SK-N-SH (cell line): ENCODE measurements around the gene OGFOD1. TPM values are rescaled to one million over a fixed set of nuclear protein-coding genes. Genes with fewer than 3 reads are reported as not detected.

Experiments
- CTCF ChIA-PET: fragments of 300-600, 350-600 bp; formaldehyde crosslinking; extraction: SDS; loops from one replicate; lab custom pipeline; 2021; lab: Yijun Ruan, JAX
- POLR2A ChIA-PET: fragments of 350-600 bp; sonication (Branson Sonifier 250); formaldehyde crosslinking; extraction: SDS; loops from one replicate; lab custom pipeline; 2020; ENCODE audit warnings: antibody characterized with exemption, inconsistent platforms; lab: Yijun Ruan, JAX
- DNase-seq: peaks from one replicate; pipeline ENCODE4 v3.0.0; 2012
- H2AFZ ChIP-seq: fragments of 200-600 bp; sonication (generic); 2 replicates; pipeline ENCODE4 v1.8.1; 2016; ENCODE audit warnings: antibody characterized with exemption, mild to moderate bottlenecking, low read depth
- H3F3A ChIP-seq: fragments of 200-600 bp; sonication (generic); replicated peaks from 2 replicates; pipeline ENCODE3; 2016; ENCODE audit warnings: antibody characterized with exemption, mild to moderate bottlenecking; ENCODE audit not compliant: insufficient read depth
- H3K27ac ChIP-seq, 2 experiments: fragments of 200-500 bp in 1 of 2; fragments of 200-600 bp in 1 of 2; sonication (Bioruptor generic) in 1 of 2; sonication (generic), shearing (Covaris generic) in 1 of 2; 2 replicates each; pipeline versions ENCODE4 v1.5.1 to v1.6.1; 2014 to 2016; ENCODE audit warnings: low read depth in 2 of 2, inconsistent platforms in 1 of 2, low read length in 1 of 2, mild to moderate bottlenecking in 1 of 2, mixed read lengths in 1 of 2
- H3K27me3 ChIP-seq: fragments of 200-600 bp; sonication (generic), shearing (Covaris generic); 2 replicates; pipeline ENCODE4 v1.6.1; 2016; ENCODE audit warnings: mixed run types; ENCODE audit not compliant: insufficient read depth
- H3K36me3 ChIP-seq, 2 experiments: fragments of 200-500 bp in 1 of 2; fragments of 200-600 bp in 1 of 2; sonication (Bioruptor generic) in 1 of 2; sonication (generic) in 1 of 2; replicated peaks in 1 of 2; 2 replicates each; pipeline versions ENCODE3 to v1.5.1; 2014 to 2016; ENCODE audit warnings: low read length in 1 of 2, mild to moderate bottlenecking in 1 of 2; ENCODE audit not compliant: insufficient read depth in 2 of 2, control insufficient read depth in 1 of 2
- H3K4me1 ChIP-seq, 2 experiments: fragments of 200-500 bp in 1 of 2; fragments of 200-600 bp in 1 of 2; sonication (Bioruptor generic) in 1 of 2; sonication (generic), shearing (Covaris generic) in 1 of 2; 2 replicates each; pipeline versions ENCODE4 v1.5.1 to v1.6.1; 2014 to 2016; ENCODE audit warnings: low read depth in 1 of 2, low read length in 1 of 2, mixed run types in 1 of 2; ENCODE audit not compliant: insufficient read depth in 2 of 2, control insufficient read depth in 1 of 2
- H3K4me2 ChIP-seq: fragments of 200-600 bp; sonication (generic), shearing (Covaris generic); 2 replicates; pipeline ENCODE4 v1.6.1; 2017; ENCODE audit warnings: mixed run types
- H3K4me3 ChIP-seq, 2 experiments: fragments of 200-500 bp in 1 of 2; fragments of 200-600 bp in 1 of 2; sonication (Bioruptor generic) in 1 of 2; sonication (generic), shearing (Covaris generic) in 1 of 2; 2 replicates each; pipeline versions ENCODE4 v1.5.1 to v1.8.1; 2014 to 2016; ENCODE audit warnings: low read depth in 2 of 2, inconsistent platforms in 1 of 2, low read length in 1 of 2, mild to moderate bottlenecking in 1 of 2, mixed read lengths in 1 of 2, moderate library complexity in 1 of 2
- H3K79me2 ChIP-seq: fragments of 200-600 bp; sonication (generic); 2 replicates; pipeline ENCODE4 v1.8.1; 2017; ENCODE audit warnings: mild to moderate bottlenecking; ENCODE audit not compliant: insufficient read depth
- H3K9ac ChIP-seq: fragments of 200-600 bp; sonication (generic); 2 replicates; pipeline ENCODE4 v1.6.1; 2017; ENCODE audit warnings: mixed run types
- H3K9me2 ChIP-seq: fragments of 200-600 bp; sonication (generic); 2 replicates; pipeline ENCODE4 v1.6.1; 2017; ENCODE audit warnings: mixed run types
- H3K9me3 ChIP-seq: fragments of 200-600 bp; sonication (generic); 2 replicates; pipeline ENCODE4 v1.6.1; 2017; ENCODE audit warnings: mixed run types, mild to moderate bottlenecking, moderate library complexity
- H4K20me1 ChIP-seq: fragments of 200-600 bp; sonication (generic); 2 replicates; pipeline ENCODE4 v1.6.1; 2017; ENCODE audit warnings: mild to moderate bottlenecking, mixed run types; ENCODE audit not compliant: insufficient read depth
- CHD2 ChIP-seq: fragments of 150-350 bp; IDR thresholded peaks from 2 replicates; pipeline ENCODE4 v1.6.1; 2018; ENCODE audit warnings: low read length; ENCODE audit not compliant: partially characterized antibody
- CTCF ChIP-seq: fragments of 200-600 bp; sonication (generic); IDR thresholded peaks from 2 replicates; pipeline ENCODE4 v1.6.1; 2017; ENCODE audit warnings: antibody characterized with exemption, mild to moderate bottlenecking, moderate library complexity
- ELF1 ChIP-seq: IDR thresholded peaks from 2 replicates; pipeline ENCODE4 v1.4.0; 2012
- EP300 ChIP-seq, 2 experiments: IDR thresholded peaks; 2 replicates each; pipeline versions ENCODE4 v1.4.0 to v1.6.1; 2012; ENCODE audit warnings: borderline replicate concordance in 1 of 2, low read depth in 1 of 2, low read length in 1 of 2
- EZH2phosphoT487 ChIP-seq: fragments of 200-600 bp; sonication (generic); IDR thresholded peaks from 2 replicates; pipeline ENCODE4 v1.6.1; 2017; ENCODE audit warnings: low read depth, mixed run types, mild to moderate bottlenecking, antibody characterized with exemption, moderate library complexity, borderline replicate concordance
- FOSL2 ChIP-seq: IDR thresholded peaks from 2 replicates; pipeline ENCODE4 v1.4.0; 2012; ENCODE audit warnings: low read depth, mild to moderate bottlenecking, moderate library complexity, borderline replicate concordance
- FOXJ3 ChIP-seq: sonication (generic); formaldehyde crosslinking; IDR thresholded peaks from 2 replicates; pipeline ENCODE4 v1.5.1; 2020; ENCODE audit warnings: mild to moderate bottlenecking, missing genetic modification reagents
- GABPA ChIP-seq: IDR thresholded peaks from 2 replicates; pipeline ENCODE4 v1.4.0; 2012; ENCODE audit warnings: low read depth, mild to moderate bottlenecking
- IRF3 ChIP-seq: fragments of 150-350 bp; IDR thresholded peaks from 2 replicates; pipeline ENCODE4 v1.6.1; 2016; ENCODE audit warnings: mild to moderate bottlenecking, low read depth, low read length
- JUND ChIP-seq: IDR thresholded peaks from 2 replicates; pipeline ENCODE4 v1.4.0; 2012
- MAX ChIP-seq: IDR thresholded peaks from 2 replicates; pipeline ENCODE4 v1.4.0; 2012; ENCODE audit warnings: low read depth
- POLR2AphosphoS5 ChIP-seq: IDR thresholded peaks from 2 replicates; pipeline ENCODE4 v1.6.1; 2012; ENCODE audit warnings: low read depth, low read length
- RAD21 ChIP-seq: IDR thresholded peaks from 2 replicates; pipeline ENCODE4 v1.6.1; 2012; ENCODE audit warnings: mild to moderate bottlenecking, low read length
- REST ChIP-seq: IDR thresholded peaks from 2 replicates; pipeline ENCODE4 v1.6.1; 2012; ENCODE audit warnings: mild to moderate bottlenecking, low read depth, low read length, moderate library complexity
- TAF1 ChIP-seq: IDR thresholded peaks from 2 replicates; pipeline ENCODE4 v1.6.1; 2012; ENCODE audit warnings: low read depth, mild to moderate bottlenecking, low read length, moderate library complexity, borderline replicate concordance
- TCF12 ChIP-seq: IDR thresholded peaks from 2 replicates; pipeline ENCODE4 v1.4.0; 2012
- USF2 ChIP-seq: fragments of 150-350 bp; IDR thresholded peaks from 2 replicates; pipeline ENCODE4 v1.6.1; 2017; ENCODE audit warnings: antibody characterized with exemption, low read length, low read depth, borderline replicate concordance
- YY1 ChIP-seq: IDR thresholded peaks from 2 replicates; pipeline ENCODE4 v1.4.0; 2012; ENCODE audit warnings: low read depth, mild to moderate bottlenecking
- WGBS: methylation state at CpG from one replicate; pipeline ENCODE4 v1.1.6; 2017; ENCODE audit warnings: low lambda C conversion rate; 5-methylcytosine and 5-hydroxymethylcytosine counted together
- polyA plus RNA-seq, 3 experiments: library from polyadenylated mRNA; depleted of rRNA; stranded (reverse); fragments of >200 nt; gene quantifications; 2 replicates each; pipeline ENCODE4 v1.2.3, GENCODE V29; 2012

The OGFOD1 gene
- polyA plus RNA-seq, 1 of the 3 experiments (the other 2 are of a cell fraction), result 35.6 TPM

GRCh38 chr16:56421313-56421712 lies 30.0 kb upstream of the OGFOD1 start:
- H3K4me2 ChIP-seq, result no peak overlapping the region
- no peak overlapping the region for H3K27ac ChIP-seq
- H3K9me2 ChIP-seq, result no peaks in the 10 kb centered on the region
- peaks cover 87% of the 10 kb centered on the region for H3K79me2 ChIP-seq
- CTCF ChIA-PET, result interaction anchor here (1.1 kb wide), 1 partner anchor 20 kb away, joined by 3 read pairs; no protein-coding TSS in a partner anchor
- no peak overlapping the region for H2AFZ ChIP-seq
- H3K4me3 ChIP-seq, result no peak overlapping the region
- no peak for TF ChIP-seq EZH2phosphoT487
- TF ChIP-seq POLR2AphosphoS5, result no peak
- TF ChIP-seq FOSL2, result no peak
- TF ChIP-seq GABPA, result no peak
- TF ChIP-seq EP300 (IDR thresholded peaks at IDR 0.05; ENCODE audit: borderline replicate concordance in 1 of 2, low read depth in 1 of 2, low read length in 1 of 2), result no peak
- TF ChIP-seq ELF1, result no peak
- no peak for TF ChIP-seq TCF12
- no peak for TF ChIP-seq REST
- TF ChIP-seq IRF3, result no peak
- no peak for TF ChIP-seq MAX
- TF ChIP-seq YY1, result no peak
- no peak for TF ChIP-seq TAF1
- no peak for TF ChIP-seq JUND
- no peak for TF ChIP-seq USF2
- TF ChIP-seq CHD2, result no peak
- no peak for TF ChIP-seq CTCF
- TF ChIP-seq FOXJ3, result no peak
- no peak for TF ChIP-seq RAD21
- WGBS, result 96% methylated on average over 2 of the region's 2 CpGs
- H3K27me3 ChIP-seq, result no peaks in the 10 kb centered on the region
- peaks cover 0 to 9% of the 10 kb centered on the region in 2 experiments; a peak in 3 of 4 replicates for H3K4me1 ChIP-seq
- H3F3A ChIP-seq, result peaks cover 9% of the 10 kb centered on the region
- peaks cover 77% of the 10 kb centered on the region for H4K20me1 ChIP-seq
- POLR2A ChIA-PET, result no interaction called here
- no peak for DNase-seq
- peaks cover 5% of the 10 kb centered on the region; the same call in 1 of the 2 replicates for H3K9me3 ChIP-seq
- no peak overlapping the region for H3K9ac ChIP-seq
- H3K36me3 ChIP-seq, result no peaks in the 10 kb centered on the region
